CD4-positive, alpha-beta T cell treated with Interleukin-6 at 100 ng/mL for 8 hours (primary cell): ENCODE results near the gene TRAF2.

Experiments
- DNase-seq: peaks from one replicate; pipeline ENCODE4 v3.0.0-alpha.2; 2020; ENCODE audit warnings: mixed read lengths, low spot score

The TRAF2 gene

DNA sequence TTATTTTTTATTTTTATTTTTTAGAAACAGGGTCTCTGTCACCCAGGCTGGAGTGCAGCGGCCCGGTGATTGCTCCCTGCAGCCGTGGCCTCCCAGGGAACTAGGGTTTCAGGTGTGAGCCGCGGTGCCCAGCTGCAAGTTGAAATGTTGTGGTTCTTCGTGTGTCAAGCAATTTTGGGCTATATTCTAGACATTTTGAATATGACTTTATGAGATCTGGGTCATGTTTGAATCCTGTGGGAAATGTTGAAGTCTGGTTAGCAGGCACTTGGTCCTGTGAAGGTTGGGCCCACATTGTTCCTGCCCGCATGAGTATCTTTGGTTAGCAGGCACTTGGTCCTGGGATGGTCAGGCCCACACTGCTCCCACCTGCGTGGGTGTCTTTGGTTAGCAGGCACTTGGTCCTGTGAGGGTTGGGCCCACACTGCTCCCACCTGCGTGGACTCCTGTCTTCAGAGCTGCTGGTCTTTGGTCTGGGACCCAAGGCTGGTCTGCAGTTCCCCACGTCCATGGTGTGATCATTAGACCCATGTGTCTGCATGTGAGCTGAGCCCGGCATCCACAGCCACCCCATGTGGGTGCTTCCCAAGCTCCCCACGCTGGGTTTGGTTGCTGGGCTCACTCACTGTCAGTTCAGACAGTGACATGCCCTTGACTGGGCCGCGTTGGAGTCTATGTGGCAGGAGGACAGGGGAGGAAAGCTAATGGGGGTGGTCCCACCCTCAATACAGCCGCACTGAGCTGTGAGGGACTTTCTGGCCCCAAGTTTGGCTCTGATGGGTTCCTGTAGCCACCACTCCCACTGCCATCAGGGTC is 51.1 kb downstream of the TRAF2 start:
- no peak for DNase-seq

DNA sequence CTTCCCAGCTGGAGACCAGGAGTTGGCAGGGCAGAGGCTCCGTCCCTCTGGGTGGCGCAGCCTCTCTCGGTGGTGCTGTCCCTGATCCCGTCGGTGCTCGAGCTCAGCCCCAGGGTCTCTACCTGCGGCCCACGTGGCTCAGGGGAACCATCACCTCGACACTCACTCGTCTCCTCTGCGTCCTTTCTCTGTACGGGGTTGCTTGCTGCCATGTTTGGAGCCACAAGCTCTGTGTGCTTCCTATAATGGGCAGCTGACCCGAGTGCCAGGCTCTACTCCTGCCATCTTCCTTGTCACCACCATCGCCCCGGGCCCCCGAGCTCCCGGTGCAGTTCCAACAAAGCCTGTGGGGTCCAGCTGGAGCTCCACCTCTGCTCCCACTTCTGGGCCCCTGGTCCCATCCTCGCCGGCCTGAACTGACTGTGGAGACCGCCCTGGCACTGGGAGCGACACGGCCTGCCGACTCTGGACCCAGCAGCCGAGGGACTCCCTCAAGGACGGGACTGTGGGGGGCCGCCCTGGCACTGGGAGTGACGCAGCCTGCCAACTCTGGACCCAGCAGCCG is 53.2 kb downstream of the TRAF2 start:
- no peak for DNase-seq

- DNase-seq = no peak
Observed at GRCh38 chr9:136939996-136940525, 53.7 kb downstream of the TRAF2 start.

DNA sequence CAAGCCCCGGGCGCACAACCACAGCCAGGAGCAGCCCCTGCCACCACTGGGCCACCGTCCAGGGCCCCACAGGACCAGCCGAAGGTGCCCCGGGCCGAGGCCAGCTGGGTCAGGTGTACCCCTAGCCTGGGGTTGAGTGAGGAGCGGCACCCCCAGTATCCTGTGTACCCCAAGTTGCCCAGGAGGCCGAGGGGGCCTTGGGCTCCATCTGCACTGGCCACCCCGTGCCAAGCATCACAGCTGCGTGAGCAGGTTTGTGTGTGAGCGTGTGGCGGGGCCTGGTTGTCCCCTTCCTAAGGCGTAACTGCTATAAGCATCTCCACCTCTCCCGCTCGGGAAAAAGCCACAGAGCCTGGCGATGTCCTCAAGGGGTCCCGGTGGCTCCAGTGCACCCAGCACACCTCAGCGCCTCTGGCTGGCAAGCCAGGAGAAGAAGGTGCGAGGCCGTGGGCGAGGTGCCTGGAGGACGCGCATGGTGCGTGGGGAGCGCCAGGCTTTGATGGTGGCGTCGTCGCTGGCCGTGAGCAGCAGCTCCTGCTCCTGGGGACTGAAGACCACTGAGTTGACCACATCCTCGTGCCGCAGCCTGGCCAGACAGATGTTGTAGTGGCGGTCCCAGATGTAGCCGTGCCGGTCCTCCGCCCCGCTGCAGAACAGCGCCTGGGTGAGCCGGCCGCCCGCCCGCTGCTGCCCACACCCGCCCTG is 54.4 kb downstream of the TRAF2 start:
- no peak for DNase-seq

DNA sequence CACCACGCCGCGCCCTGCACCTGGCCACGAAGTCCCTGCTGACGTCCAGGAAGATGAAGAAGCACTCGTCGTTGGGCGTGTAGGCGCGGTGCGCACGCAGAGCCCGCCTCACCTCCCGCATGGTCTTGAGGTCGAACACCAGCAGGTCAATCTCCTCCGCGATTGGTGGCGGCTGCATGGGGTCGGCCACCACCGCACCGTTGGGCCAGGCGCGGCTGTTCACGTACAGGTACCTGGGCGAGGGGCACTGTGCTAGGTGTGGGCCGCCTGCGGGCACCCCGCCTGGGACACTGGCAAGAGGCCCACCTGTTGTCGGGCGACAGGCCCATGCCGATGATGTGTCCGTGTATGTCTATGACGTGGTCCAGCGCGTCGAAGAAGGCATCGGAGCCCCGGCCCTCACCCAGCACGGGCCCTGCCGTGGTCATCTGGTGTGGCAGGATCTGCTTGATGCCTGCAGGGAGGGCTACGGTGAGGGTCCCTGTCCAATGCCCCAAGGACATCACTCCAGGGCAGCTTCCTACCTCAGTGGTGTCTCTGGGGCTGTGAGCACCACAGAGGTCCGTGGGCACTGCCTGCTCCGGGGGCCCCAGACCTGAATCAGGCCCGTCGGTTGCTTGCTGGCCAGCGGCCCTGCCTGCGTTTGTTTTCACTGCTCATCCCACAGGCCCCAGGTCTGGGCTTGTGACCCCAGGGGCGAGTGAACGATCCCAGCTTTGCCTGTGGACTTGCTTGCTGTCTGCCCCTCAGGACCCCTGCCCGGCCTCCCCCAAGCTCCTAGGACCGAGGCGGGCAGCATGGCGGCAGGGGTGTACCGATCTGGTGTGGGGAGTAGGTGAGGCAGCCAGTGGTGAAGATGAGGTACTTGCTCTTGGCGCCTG is 55.2 kb downstream of the TRAF2 start:
- DNase-seq = no peak

- DNase-seq = no peak
Observed at GRCh38 chr9:136942112-136942880, 56.0 kb downstream of the TRAF2 start.

- no peak for DNase-seq
Observed at GRCh38 chr9:136942881-136943230, 56.5 kb downstream of the TRAF2 start.

GRCh38 chr9:136943291-136944211 is 57.2 kb downstream of the TRAF2 start:
- no peak for DNase-seq

DNA sequence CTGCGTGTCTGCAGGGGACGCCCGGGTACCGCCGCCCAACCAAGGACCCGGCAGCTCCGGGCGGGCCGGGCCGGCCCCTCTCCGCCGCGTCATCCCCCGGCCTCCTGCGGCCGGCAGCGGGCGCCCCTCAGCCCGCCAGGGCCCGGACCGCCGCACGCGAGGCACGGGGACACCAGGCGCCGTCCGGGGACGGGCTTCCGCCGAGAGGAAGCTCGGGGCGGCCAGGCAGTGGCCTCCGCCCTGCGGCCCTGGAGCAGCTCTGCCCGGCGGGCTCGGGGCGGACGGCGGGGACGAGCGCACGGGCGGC is 57.8 kb downstream of the TRAF2 start:
- DNase-seq = no peak

- DNase-seq = peak; percentile 94
Observed at GRCh38 chr9:136944519-136945332, 58.4 kb downstream of the TRAF2 start, which contains the start of the genes C8G and FBXW5. Gene C8G (plus strand): TSS chr9:136945243. CDS start chr9:136945321, 78 bp downstream. Gene FBXW5 (minus strand): TSS chr9:136944738. CDS start chr9:136944083, 655 bp downstream.

DNA sequence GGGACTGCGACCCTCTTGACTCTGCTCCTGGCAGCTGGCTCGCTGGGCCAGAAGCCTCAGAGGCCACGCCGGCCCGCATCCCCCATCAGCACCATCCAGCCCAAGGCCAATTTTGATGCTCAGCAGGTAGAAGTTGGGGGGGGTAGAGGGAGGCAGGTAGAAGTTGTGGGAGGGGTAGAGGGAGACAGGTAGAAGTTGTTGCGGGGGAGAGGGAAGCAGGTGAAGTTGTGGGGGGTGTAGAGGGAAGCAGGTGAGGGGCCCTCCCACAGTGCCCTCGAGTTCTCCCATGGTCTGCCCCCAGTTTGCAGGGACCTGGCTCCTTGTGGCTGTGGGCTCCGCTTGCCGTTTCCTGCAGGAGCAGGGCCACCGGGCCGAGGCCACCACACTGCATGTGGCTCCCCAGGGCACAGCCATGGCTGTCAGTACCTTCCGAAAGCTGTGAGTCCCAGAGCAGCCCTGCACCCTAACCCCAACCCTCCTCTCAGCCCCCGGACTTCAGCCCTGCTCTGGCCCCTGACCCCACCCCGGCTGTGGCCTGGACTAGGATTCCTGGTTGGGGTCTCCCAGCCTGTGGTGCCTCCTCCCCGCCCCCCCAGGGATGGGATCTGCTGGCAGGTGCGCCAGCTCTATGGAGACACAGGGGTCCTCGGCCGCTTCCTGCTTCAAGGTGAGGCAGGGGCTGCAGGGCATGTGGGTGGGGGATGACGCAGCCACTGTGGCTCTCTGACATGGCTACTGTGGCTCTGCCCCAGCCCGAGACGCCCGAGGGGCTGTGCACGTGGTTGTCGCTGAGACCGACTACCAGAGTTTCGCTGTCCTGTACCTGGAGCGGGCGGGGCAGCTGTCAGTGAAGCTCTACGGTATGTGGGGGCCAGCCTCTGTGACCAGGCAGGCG is 59.3 kb downstream of the TRAF2 start:
- DNase-seq = no peak

- no peak for DNase-seq
Observed at GRCh38 chr9:136946228-136947027, 60.1 kb downstream of the TRAF2 start.

DNA sequence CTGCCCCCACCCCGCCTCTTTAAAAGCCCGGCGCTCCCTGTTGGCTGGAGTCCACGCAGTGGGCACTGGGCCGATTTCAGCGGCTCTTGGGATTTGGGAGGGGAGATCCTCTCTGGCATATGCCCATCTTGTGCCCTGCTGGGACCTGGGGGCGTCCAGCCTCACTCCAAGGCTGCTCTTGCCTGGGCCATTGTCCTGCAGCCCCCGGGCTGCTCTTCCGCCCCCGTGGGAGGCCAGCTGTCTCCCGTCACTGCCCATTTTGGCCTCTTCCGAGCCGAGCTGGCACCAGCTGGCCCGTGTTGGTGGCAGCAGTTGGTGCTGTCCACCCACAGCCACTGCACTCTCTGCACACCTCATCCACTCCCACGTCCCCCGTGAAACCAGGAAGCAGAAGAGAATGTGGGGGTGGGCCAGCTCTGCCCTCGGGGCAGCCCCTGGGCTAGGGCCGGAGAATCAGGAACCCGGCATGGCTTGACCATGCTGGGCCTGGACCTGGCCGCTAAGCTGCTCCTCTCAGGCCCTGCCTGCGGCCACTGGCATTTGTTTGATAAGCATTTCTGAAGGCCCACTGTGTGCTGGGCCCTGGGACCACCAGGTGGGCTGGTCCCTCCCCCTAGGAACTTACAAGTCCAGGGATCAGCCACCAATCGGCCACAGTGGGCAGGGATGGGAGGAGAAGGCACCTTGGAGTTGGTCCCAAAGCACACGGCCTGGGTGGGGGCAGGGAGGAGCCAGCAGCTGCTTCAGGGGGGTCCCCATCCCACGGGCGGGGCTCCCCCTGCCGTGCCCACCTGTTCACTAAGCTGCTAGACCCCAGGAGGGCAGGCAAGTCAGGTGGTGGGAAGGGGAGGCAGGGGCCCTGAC is 60.9 kb downstream of the TRAF2 start:
- no peak for DNase-seq

GRCh38 chr9:136947955-136948510 is 61.7 kb downstream of the TRAF2 start:
- no peak for DNase-seq

- no peak for DNase-seq
Observed at GRCh38 chr9:136949239-136949816, 63.0 kb downstream of the TRAF2 start.
